HG02798 (cell line): Measurements from ENCODE around the gene PITRM1.
A peak's percentile ranks its signal among the peaks of the same experiment; 100 is the strongest.
"Not testable (repeated sequence)": the region's sequence is repeated elsewhere in the genome, so short reads cannot be mapped to it uniquely, and the experiment has no call there.

Experiments used
- ATAC-seq: cut with Tn5 transposase; IDR thresholded peaks from one replicate; pipeline ENCODE4 v1.9.1; 2021; ENCODE audit warnings: mild to moderate bottlenecking; ENCODE audit not compliant: unreplicated experiment, poor library complexity

The PITRM1 gene

GRCh38 chr10:3172446-3173170 lies at the start of gene PITRM1:
Gene PITRM1 (minus strand): TSS chr10:3172782. CDS start chr10:3172772, 10 bp downstream.
- ATAC-seq: peak; percentile 95

GRCh38 chr10:3222068-3222467 lies 49.5 kb upstream of the PITRM1 start:
- no peak for ATAC-seq

GRCh38 chr10:3221601-3222000 lies 49.0 kb upstream of the PITRM1 start:
- ATAC-seq: not testable (repeated sequence)

GRCh38 chr10:3220853-3221252 lies 48.3 kb upstream of the PITRM1 start:
- no peak for ATAC-seq

GRCh38 chr10:3219021-3219628 lies 46.5 kb upstream of the PITRM1 start:
- ATAC-seq: not testable (repeated sequence)

- ATAC-seq: no peak
Observed at GRCh38 chr10:3217853-3218252, 45.3 kb upstream of the PITRM1 start.

GRCh38 chr10:3217301-3217700 lies 44.7 kb upstream of the PITRM1 start:
- no peak for ATAC-seq

- ATAC-seq: no peak
Observed at GRCh38 chr10:3215153-3215775, 42.7 kb upstream of the PITRM1 start.

GRCh38 chr10:3213758-3214515 lies 41.4 kb upstream of the PITRM1 start:
- no peak for ATAC-seq

GRCh38 chr10:3213208-3213607 lies 40.6 kb upstream of the PITRM1 start:
- no peak for ATAC-seq

GRCh38 chr10:3210251-3210877 lies 37.8 kb upstream of the PITRM1 start:
- no peak for ATAC-seq

GRCh38 chr10:3208481-3209406 lies 36.2 kb upstream of the PITRM1 start:
- ATAC-seq: no peak

- no peak for ATAC-seq
Observed at GRCh38 chr10:3207351-3207750, 34.8 kb upstream of the PITRM1 start.

GRCh38 chr10:3206511-3207157 lies 34.1 kb upstream of the PITRM1 start:
- no peak for ATAC-seq

- no peak for ATAC-seq
Observed at GRCh38 chr10:3203972-3204371, 31.4 kb upstream of the PITRM1 start.

- ATAC-seq: no peak
Observed at GRCh38 chr10:3203016-3203811, 30.6 kb upstream of the PITRM1 start.

- ATAC-seq: no peak
Observed at GRCh38 chr10:3201796-3202195, 29.2 kb upstream of the PITRM1 start.

GRCh38 chr10:3199488-3199887 lies 26.9 kb upstream of the PITRM1 start:
- no peak for ATAC-seq
